GM19193 (cell line): ENCODE data around the gene PCGF2.

Experiments used
- POLR2A ChIP-seq: IDR thresholded peaks from 4 replicates; pipeline ENCODE4 v1.6.1; 2011; ENCODE audit not compliant: insufficient read depth, insufficient read length; ENCODE audit errors: extremely low read depth

PCGF2 gene

DNA sequence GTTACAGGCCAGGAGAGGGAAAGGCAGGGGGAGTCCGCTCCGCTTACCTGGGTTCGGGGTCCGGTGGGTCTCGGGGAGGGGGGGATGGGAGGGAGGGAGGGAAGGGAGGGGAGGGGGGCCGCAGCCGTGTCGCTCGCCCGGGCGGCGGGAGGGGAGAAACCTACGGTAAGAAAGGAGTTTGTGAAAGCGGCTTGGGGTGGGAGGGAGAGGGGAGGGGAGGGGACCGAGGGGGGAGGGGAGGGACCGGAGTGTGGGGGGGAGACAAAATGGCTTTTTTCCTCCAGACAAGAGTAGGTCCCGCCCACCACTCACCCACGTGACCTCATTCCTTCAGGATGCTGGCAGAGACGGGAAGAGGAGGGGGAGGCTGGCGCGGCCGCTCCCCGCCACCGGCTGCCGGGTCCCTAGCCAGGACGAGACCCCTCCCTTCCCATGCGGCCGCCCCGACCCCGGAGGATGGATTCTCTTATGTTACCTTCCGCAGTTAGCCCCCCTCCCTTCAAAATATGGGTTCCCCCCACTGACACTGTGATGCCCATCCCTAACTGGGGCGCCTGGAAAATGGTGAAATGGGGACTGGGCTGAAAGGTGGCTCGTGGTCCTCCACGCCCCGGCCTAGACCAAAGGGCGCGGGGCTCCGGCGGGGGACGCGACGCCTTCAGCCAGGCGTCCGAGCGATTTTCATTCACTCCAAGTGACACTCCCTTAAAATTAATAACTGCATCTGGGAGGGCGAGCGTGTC, at the start of gene PCGF2:
TSS of gene PCGF2 (minus strand) at position 188 of the 743 bp plus-strand sequence. CDS start 7,934 bp downstream, outside the sequence.
- TF ChIP-seq POLR2A: no peak

DNA sequence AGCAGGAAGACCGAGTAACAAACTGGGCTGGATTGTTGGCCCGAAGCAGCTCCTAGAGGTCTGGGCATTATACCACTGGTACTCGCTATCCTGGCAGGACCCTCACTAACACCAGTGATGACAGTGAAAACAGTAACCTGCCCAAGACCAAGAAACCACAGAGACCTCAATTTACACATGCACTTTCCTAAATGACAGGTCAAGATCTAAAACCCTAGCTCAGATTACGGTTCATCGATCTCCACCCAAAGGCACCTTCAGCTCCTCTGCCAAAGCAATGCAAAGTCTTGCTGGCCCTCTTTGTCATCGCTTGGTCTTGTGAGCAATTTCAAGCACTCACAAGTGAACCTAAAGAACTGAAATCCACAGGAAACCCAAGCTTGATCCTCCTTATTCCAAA, 49.7 kb upstream of the PCGF2 start:
- TF ChIP-seq POLR2A: no peak

DNA sequence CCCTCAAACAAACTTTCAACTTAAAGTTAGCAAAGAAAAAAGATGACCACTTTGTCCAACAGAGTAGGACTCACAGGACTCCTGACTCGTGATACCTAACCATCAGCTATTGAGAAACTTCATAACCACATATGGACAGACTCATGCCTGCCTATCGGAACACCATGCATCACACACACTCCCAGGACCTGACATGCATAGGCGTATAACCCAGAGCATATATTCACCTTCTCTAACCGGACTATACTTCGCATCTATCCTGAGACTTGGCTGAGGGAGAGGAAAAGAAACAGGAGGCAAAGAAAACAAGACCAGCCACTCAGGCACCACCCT, 49.0 kb upstream of the PCGF2 start:
- no peak for TF ChIP-seq POLR2A

DNA sequence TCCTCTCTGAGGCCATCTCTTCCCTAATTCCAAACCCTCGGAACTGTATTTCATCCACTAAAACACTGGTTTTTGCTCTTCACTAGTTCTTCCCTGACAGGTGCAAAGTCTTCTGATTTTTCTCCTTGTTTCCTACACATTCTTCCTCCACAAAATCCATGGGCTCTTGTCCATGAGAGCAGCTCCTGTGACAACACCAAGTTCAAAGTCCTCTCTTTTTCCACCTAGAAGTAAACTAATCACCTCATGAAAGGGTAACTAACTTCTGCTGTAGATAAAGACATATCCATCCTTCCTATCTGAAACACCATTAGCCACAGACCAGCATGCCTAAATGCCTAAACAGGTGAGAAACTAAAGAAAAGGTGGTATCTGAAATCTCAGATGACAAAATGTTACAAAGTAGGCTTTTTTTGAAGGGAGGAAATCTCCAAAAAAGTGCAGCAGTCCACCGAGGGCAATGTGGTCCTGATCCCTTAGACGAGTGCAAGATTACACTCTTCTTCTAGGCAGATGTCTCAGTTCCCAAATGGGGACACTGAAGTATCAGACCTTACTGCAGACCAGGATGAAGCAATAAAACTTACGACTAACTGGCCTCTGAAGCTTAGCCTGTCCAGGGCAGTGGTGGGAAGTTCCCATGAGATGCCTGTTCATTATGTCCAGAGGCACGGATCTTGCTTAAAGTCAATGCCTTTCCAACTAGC, 48.5 kb upstream of the PCGF2 start:
- TF ChIP-seq POLR2A: no peak

DNA sequence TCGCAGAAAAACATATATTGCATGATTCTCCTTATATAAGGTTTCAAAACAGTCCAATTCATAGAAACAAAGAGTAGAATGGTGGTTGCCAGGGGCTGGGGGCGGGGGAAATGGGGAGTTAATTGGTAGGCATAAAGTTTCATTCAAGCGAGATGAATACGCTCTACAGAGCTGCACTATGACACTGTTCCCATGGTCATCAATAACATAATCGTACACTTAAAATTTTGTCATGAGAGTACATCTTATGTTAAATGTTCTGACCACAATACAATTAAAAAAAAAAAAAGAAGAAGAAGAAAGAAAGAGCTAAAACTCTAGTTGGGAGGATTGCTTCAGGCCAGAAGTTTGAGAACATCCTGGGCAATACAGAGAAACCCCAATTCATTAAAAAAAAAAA, 46.1 kb upstream of the PCGF2 start:
- no peak for TF ChIP-seq POLR2A

DNA sequence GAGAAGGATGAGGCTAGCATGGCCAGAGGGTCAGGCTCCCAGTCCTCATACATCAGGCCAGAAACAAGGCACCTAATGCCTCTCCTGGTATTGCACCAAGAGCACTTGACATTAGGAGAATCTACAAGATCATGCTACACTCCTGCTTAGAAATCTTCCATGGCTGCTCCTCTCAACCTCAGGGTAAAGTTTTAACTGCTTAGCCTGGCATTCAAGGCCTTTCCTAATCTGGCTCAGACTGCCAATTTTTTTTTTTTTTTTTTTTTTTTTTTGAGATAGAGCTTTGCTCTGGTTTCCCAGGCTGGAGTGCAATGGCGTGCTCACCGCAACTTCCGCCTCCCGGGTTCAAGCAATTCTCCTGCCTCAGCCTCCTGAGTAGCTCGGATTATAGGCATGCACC, 43.0 kb upstream of the PCGF2 start:
- TF ChIP-seq POLR2A: no peak

DNA sequence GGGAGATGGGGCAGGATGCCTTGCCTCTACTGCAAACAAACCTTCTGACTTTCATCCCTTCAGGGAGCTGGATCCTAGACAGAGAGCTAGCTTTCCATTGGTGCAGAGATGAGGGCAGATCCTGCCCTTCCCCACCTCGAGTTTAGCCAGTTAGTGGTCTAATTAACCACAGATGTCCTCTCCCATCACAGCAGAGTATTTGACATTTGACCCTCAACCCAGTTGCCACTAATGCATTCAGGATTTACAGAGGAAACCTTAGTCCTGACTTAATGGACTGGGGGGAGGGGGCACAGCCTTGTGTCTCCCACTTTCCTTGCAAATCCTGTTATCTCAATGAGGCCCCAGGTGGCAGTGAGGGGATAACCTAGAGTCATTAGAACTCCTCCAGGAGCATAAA, 41.0 kb upstream of the PCGF2 start:
- no peak for TF ChIP-seq POLR2A

DNA sequence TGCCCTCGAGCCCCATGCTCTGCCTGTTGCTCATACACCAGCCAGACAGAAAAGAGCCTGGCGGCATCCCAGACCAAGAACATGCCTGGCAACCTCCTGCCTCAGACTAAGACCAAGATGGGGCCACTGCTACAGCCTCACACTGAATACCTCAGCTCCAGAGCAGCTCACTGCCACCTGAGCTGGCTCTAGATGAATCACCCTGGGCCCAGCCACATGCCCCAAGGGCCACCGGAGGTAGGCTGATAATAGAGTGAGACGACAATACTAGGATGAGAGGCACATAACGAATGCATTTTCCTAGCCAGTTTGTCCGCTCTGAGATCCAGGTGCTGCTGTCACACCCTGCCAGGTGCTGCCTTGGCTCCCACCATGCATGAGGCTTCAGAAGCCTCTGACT, 38.2 kb upstream of the PCGF2 start:
- TF ChIP-seq POLR2A: no peak

DNA sequence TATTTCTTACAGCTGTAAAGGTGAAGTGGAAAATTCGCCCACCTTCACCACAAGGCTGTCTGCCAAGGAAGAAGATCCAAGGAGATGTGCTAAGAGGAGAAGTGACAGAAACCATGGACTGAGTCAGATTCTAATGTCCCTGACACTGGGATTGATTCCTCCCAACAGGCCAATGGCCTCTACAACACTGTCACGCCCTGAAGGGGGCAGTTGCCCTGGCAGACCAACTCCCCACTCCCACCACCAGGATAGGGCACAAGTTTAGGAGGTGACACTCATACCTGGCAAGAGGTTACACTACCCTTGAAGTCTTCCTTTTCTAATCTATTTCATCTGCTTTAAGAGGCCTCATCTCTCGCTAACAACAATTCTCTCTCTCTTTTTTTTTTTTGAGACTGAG, 35.1 kb upstream of the PCGF2 start:
- no peak for TF ChIP-seq POLR2A

DNA sequence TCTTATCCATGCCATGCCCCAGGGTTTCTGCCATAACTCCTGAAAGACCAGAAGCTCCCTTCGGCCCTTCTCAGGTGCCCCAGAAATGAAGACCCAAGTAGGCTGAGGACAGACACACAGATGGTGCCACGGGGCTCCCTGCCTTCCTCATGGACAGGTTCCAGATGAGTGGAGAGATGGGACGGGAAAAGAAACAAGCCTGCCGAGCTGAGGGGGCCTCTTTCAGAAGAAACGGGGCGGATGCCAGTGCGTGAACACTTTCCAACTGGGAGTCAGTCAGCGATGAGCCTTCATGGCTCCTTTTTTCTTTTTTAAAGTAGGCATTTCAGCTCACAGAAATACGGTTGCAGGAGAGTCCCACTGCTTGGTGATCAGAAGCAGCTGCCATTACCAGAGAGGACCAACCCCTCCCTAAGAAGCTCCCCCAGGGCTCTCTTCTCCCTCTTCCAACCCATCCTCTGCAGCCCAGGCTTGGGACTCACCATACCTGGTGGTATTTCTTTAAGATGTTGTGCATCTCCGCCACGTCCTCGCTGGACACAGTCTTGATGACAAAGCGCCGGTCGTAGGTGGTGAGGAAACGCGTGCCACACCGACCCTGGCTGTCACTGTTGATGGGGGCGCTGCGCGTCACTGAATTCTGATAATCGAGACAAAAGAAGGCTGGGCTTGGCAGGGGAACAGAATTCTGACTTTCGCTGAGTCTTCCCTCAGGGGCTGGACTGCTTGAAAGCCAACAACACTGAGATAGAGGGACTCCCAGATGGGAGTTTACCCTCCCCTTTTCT, 32.0 kb upstream of the PCGF2 start:
- no peak for TF ChIP-seq POLR2A

DNA sequence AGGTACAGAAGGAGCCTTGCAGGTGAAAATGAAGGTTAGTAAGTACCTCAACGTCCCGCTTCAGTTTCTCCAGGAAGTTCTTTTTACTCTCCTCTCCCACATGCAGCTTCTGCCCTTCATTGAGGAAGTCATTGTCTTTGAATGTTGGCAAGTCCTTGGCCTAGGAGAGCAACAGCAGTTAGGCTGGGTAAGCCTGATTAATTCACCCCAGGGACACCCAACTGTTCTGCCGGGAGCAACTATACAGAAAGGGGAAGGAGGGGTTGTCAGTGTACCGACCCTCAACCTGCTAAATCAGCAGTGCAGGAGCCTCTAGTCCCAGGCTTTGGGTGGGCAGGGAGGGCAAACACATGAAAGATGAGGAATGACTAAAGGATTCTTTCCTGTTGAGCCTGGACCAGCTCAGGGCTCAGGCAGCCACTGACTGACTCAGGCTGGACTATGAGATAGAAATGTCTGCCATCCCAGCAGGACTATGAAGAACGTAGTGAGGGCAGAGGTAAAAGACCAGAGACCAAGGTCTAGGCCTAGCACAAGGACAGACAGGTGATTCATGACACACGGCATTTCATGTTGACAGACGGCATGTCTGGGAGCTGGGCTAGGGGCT, 29.6 kb upstream of the PCGF2 start:
- no peak for TF ChIP-seq POLR2A

DNA sequence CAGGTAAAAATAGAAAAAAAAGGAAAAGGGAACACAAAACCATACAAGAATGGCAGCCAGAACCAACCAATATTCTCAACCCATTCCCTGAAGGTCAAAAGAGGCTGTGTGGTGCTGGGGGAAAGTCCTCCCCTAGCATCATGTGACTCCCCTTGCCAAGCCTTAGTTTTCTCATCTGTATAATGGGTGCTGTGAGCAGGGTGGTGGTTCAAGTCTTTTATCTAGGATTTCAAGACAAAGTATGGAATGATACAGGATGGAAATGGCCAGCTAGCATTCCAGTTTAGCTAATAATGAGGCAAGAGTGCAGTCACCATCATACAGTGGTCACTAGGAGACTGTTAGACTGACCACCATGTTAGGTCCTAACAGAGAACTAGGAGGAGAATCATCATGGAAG, 25.1 kb upstream of the PCGF2 start:
- no peak for TF ChIP-seq POLR2A

DNA sequence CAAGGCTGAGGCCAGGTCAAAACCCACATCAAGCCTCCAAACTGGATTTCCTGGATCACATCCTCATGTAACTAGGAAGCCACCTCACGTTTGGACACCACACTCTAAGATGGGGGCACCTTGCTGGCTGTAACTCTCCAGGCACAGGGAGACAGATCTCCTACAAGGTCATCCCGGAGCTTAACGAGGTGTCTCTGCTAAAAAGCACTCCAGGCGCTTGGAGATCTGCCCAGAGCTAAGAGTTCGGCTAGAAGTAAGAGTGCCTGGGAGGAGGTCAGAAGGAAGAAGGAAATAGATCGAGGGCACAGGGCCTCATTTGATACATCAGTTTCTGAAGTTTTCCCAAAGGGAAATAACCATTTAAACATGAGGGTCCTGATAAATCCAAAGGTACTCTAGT, 20.3 kb upstream of the PCGF2 start:
- TF ChIP-seq POLR2A: no peak

DNA sequence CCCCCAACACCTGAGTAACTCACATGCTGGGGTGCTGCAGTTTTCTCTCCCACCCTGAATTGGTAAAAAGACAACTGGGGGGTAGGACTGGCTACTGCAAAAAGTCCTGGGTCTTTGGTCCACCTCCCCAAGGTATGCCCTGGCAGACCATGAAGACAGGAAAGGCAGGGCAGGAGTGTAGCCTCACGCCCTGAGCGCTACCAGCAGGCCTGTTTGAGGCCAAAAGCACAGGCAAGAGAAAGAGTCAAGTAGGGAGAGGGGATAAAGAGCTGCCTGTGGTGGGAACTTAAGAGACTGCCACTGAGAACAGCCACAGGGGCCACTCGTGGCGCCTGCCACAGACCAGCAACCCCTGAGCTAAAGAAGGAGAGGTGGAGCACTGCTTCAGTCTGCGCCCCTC, 18.2 kb upstream of the PCGF2 start:
- no peak for TF ChIP-seq POLR2A

DNA sequence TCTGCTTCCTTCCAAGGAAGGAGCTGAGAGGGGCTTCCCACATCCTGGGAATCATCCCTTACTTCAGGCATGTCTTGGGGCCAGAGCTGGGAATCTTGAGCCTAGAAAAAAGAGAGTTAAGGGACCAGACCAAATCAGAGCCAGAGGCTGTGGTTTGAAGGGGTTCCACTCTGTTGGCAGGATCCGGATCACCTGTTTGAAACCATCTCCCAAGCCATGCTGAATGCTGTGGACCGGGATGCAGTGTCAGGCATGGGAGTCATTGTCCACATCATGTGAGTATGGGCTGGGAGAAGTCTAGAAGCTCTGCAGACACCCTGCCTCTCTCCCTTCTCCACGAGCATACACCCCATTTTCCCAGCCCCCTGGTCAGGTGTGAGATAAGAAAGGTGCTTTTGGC, 14.1 kb upstream of the PCGF2 start:
- TF ChIP-seq POLR2A: no peak
